ENCODE results near the gene SIDT2.

The SIDT2 gene

DNA sequence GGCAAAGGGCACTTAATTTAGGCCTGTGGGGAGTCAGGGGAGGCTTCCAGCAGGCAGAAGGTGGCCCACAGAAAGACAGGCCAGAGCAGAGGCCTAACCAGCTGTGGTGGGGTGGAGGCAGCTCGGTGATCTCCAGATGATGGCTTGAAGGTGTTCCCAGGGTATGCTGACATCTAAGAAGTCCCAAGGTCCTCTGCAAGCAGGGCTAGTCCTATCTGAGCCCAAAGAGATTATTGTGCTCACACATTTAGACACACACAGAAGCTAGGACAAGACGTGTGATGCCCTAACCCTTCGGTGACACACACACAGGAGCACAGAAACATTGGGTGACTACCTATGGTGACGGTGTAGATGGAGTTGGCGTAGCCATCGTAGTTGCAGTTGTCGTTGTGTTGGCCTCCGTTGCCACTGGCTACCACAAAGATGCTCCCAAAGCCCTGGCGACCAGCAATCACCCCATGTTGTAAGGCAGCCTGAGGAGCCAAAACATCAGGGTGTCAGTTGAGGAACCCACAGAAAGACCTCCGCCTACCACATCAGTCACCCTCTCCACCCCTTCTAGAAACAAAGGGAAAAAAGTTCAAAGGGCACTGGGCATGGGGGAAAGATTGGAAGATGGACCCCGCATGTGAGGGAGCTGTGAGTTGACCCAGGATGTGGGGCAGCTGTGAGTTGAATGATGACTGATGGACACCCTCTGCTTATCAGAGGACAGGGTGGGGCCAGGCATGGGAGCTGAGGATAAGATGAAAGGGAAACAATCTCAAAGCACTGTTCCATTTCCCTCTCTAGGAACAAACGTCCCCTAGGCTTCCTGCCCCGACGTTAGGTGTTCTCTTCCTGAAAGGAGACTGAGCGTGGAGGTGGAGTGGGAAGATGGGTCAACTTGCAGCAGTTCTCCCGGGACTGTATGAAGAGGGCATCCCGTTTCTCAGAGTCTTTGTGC lies 45.5 kb downstream of the SIDT2 start:
- no peak for DNase-seq

DNA sequence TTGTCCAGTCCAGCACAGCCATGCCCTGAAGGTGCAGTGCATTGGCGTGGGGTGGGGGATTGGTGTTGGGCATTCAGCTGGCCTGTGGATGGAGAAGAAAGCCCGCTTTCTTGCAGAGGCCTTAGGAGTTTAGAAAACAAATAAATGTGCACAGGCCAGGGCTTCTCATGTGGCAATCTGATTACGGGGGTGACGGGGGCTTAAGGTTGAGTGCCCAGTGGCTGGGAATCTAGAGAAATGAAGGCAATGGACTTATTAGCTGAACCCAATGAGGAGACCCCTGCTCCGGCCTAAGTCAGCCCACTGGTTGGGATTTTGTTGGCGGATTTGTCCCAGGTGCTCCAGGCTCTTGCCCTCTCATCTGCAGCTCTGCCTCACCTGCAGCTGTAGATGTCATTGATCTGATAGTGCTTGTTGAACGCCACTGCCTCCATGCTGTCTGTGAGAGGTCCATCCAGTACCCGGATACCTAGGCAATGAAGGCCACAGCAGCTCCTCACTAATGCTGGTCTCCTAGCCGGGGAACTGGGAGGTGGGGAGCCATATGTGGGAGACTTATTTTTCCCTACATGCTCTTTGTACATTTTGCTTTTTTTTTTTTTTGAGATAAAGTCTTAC lies 47.1 kb downstream of the SIDT2 start:
- no peak for DNase-seq

GRCh38 chr11:117226388-117227385 lies 48.1 kb downstream of the SIDT2 start:
- peak in 1 of 2 experiments; percentile 33 for DNase-seq

DNA sequence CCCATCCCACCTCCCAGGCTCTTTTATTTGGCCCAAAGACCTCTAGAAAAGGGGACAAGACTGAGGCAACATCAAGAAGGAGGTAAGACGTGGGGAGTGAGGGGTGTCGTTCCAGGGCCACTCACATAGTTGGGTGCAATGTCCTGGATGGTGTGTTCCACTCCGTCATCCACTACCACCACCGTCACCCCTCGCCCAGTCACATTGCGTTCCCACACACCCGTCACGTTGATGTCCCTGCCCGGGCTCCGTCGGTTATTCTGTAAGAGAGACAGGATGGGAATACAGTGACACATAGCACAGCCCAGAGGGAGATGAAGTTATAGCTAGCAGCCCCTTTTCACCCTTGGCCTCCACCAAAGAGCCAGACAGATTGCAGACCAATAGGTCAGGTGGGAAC lies 49.5 kb downstream of the SIDT2 start:
- DNase-seq: no peak

GRCh38 chr11:117229411-117229810 lies 50.9 kb downstream of the SIDT2 start:
- DNase-seq: no peak

- no peak for DNase-seq
Measured at GRCh38 chr11:117229931-117230285, 51.4 kb downstream of the SIDT2 start.

GRCh38 chr11:117230286-117230961 lies 51.9 kb downstream of the SIDT2 start:
- DNase-seq: peak; percentile 53 to 71

DNA sequence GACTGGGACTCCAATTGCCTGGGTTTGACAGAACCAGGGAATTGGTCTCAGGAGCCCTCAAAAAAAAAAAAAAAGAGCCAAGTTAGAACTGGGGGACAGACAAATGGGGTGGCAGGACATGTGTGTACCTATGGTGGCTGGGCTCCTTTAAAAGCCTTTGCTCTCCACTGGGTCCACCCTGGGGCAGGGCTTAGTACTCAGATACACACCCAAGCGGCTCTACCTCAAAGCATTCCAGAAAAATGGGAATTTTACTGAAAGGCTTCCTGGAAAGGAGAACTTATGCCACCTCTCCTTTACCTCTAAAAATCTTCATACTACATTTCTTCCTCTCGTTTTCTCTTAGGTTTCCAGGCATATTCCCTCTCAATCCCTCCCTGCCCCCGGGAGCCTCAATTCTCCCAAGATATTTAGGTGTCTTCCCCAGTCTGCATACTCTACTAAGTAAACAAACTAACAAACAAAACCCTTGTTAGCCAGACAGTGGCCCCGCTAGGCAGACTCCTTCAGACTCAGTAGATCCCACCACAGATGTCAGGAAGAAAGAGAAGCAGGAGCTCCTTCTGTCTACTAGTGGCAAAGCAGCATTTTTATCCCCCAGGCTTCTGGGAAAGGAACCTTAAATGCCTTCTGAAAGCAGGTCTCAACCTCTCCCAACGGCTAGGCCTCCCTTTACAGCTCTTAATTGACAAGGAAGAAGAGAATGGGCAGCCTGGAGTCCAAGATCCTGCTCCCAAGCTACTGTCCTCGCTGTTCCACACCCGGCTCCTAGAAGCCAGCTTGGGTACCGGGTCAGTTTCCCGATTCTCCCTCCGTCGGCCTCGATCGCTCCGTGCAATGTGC lies 52.7 kb downstream of the SIDT2 start:
- DNase-seq: peak in 1 of 2 experiments; percentile 18

GRCh38 chr11:117231842-117232091 lies 53.2 kb downstream of the SIDT2 start, which contains the start of gene PCSK7:
Gene PCSK7, minus strand, starts transcription at chr11:117232073. Its CDS starts 2,229 bp downstream, at chr11:117229844.
- peak; percentile 69 to 75 for DNase-seq

GRCh38 chr11:117232092-117232878 lies 53.7 kb downstream of the SIDT2 start, which contains the start of gene RNF214:
Gene RNF214, plus strand, starts transcription at chr11:117232671. Its CDS starts 1,602 bp downstream, at chr11:117234273.
- peak; percentile 72 for DNase-seq

- DNase-seq: peak; percentile 11 to 18
Measured at GRCh38 chr11:117232911-117233409, 54.4 kb downstream of the SIDT2 start.

DNA sequence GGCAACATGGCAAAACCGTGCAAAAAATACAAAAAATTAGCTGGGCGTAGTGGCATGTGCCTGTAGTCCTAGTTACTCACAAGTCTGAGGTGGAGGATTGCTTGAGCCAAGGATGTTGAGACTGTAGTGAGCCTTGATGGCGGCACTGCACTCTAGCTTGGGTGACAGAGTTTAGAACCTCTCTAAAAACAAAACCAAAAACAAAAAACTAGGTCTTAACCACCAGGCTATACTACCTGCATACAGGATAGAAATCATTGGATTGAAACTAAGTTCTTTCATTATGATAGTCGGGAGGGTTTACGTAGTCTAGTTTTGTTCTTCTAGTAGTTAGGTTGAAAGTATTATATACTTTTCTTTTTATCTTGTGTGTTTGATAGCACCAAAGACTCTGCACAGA lies 59.7 kb downstream of the SIDT2 start:
- DNase-seq: no peak

GRCh38 chr11:117239295-117239694 lies 60.8 kb downstream of the SIDT2 start:
- DNase-seq: no peak

Data from activated CD4-positive, alpha-beta T cell treated with anti-CD3 and anti-CD28 coated beads, Interleukin-2, amount 50 U/mL, for 48 hours (primary cell).